HG02840 (cell line): ENCODE measurements around the gene ZNF219.

Source experiments
- ATAC-seq: cut with Tn5 transposase; IDR thresholded peaks from one replicate; pipeline ENCODE4 v1.9.1; 2021; ENCODE audit warnings: mild to moderate bottlenecking, moderate library complexity, moderate number of reproducible peaks; ENCODE audit not compliant: unreplicated experiment, low FRiP score

The ZNF219 gene

DNA sequence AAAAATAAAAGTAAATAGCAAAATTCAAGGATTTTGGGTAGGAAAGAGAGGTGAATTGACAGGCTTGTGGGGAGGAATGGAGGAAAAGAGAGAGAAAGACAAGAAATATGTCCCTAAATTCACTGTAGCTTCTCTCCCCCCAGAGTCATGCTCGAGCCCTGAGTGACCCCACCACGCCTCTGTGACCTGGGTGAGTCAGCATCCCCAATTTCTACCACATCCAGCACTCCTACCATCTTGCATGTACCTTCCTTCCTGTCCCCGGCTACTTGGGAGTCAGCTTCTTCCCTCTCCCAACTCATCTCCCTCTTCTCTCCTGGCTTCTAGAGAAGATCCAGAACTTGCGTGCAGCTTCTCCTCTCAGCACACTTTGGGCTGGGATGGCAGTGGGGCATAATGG is 9.8 kb downstream of the ZNF219 start:
- ATAC-seq, result no peak

DNA sequence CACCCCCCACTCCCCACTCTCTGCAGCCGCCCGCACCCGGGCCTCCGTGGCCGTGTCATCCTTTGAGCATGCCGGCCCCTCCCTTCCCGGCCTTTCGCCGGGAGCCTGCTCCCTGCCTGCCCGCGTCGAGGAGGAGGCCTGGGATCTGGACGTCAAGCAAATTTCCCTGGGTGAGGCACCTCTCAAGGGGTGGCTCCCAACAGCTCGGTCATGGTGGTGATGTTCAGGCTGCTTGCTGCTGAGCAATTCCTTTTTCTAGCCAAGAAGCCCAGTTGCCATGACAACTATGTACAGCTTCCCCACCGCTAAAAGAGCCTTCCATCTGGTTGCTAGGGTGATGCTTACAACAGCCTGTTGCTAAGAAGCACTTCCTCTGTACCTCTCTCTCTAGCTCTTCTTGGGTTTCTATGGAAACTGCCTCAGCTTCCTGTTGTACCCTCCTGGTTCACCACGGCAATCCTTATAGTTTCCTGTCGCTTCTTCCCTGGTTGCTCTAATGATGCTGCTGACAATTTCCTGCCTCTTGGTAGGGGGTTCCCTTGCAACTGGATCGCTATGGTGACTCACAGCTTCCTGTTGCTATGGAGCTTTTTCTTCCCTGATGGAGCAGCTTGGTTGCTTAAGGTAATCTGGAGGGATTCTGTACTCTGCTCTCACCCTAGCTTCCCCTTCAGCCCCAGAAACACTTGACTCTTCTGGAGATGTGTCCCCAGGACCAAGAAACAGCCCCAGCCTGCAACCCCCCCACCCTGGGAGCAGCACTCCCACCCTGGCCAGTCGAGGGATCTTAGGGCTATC is 11.0 kb downstream of the ZNF219 start:
- no peak for ATAC-seq

DNA sequence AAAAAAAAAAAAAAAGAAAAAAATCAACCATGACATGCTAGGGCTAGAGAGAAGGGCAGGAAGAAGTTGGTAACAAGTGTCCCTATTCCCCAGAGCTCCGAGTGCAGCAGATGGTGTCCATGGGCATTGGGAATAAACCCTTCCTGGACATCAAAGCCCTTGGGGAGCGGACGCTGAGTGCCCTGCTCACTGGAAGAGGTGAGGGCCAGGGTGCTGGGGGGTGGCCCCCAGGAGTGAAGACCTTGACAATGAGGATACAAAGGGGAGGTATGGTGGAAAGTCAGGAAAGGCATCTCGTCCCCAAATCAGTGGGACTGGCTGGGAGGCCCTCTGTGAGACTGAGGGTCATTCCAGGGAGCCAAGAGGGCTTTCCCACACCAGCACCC is 11.6 kb downstream of the ZNF219 start:
- no peak for ATAC-seq

DNA sequence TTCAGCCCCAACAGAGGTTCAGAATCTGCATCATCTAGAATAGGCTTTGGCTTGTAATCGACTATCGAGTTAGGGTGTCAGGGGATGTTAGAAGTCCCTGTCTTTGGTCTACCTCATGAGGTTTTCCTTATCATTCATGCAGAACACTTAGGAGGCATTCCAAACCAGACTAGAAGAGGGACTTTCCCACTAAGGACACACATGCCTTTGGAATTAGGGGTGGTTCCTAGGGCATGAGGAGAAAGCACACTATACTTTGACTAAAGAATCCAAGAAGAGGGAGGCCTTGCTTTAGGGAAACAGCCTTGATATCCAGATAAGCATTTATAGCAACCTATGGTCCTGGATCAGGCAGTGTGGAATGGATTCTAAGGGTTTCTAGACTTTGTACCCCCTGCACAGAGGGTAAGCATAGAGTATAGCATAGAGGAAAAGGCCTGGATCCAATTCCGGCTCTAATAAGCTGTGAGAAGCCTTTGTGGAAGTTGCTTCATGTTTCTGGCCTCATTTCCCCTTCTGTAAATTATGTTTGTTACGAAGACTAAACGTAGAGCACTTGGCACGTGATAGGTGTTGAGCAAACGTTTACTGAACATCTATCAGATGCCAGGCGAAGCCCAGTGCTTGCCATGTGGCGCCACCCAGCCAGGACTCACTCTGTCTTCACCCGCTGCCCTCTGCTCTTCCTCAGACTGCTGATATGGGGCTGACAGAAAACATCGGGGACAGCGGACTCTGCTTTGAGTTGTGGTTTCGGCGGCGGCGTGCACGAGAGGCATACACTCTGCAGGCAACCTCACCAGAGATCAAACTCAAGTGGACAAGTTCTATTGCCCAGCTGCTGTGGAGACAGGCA is 13.2 kb downstream of the ZNF219 start:
- ATAC-seq, result no peak

DNA sequence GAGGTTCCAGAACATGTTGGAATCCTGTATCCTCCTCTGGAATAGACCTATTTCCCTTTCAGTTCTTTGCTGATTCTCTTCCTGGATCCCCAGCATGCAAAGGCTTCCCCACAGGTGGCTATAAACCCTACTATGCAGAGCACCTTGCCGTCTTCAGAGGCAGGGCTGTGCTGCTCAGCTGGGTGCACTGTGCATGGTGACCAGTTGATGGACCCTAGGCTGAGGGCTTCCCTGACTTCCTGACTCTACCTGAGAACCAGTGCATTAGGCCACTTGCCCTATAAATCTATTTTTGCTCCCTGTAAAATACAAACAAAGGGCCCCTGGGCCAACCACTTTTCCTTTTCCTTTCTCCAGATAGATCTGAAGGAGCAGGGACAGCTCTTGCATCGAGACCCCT is 14.1 kb downstream of the ZNF219 start:
- ATAC-seq, result no peak

DNA sequence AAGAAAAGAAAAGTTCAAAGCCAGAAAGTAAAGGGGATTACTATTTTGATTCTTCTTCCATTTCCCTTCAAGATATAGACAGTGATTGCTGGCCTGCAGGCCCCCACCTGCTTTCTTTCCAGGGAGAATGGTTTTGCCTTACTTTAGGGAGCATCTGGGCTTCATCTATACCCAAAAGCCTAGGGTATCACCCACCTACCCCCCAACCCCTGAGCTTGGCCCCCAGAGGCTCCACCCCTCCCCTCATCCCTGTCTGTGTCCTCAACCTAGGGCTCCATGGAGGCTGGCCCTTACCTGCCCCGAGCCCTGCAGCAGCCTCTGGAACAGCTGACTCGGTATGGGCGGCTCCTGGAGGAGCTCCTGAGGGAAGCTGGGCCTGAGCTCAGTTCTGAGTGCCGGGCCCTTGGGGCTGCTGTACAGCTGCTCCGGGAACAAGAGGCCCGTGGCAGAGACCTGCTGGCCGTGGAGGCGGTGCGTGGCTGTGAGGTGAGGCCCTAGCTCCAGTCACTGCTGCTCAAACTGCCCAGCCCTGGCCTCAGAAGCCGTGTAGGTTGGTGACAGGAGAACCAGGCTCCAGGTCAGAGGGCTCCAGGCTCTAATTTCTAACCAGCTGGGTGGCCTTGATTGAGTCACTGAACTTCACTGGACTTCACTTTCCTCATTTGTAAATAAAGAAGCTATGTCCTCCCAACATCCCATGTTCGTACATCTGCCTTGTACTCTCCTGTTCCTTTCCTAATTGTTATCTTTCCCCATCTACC is 14.7 kb downstream of the ZNF219 start:
- no peak for ATAC-seq

- no peak for ATAC-seq
Measured at GRCh38 chr14:21081521-21082142, 16.8 kb downstream of the ZNF219 start.

DNA sequence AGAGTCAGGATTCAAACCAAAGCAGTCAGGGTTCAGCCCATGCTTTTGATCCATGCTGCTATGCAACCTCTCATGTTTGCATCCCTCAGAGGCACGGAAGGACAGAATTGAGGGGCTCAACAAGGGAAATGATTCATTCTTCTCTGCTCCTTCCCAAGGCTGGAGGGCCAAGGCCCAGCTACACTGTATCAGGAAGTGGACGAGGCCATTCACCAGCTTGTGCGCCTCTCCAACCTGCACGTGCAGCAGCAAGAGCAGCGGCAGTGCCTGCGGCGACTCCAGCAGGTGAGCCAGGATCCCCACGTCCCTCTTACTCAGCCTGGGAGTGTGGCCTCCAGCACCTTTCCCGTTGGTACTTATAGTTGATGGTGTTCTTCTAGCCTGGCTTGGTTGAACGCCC is 19.7 kb downstream of the ZNF219 start:
- no peak for ATAC-seq

DNA sequence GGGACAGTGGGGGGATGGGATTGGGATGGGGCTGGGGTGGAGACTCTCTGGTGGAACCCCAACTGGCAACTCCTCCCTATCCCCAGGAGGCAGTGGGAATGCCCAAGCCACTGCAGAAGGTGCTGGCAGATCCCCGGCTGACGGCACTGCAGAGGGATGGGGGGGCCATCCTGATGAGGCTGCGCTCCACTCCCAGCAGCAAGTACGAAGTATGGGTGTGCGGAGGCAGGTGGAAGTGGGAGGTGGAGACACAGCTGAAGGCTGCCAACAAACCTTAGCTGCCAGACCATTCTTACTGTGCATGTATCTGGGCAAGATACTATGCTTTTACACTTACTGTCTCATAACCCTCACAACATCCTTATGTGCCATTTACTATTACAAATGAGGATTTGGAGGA is 20.2 kb downstream of the ZNF219 start:
- ATAC-seq, result no peak

GRCh38 chr14:21077672-21078071 is 20.8 kb downstream of the ZNF219 start:
- ATAC-seq, result no peak

GRCh38 chr14:21075719-21076437 is 22.6 kb downstream of the ZNF219 start:
- no peak for ATAC-seq

DNA sequence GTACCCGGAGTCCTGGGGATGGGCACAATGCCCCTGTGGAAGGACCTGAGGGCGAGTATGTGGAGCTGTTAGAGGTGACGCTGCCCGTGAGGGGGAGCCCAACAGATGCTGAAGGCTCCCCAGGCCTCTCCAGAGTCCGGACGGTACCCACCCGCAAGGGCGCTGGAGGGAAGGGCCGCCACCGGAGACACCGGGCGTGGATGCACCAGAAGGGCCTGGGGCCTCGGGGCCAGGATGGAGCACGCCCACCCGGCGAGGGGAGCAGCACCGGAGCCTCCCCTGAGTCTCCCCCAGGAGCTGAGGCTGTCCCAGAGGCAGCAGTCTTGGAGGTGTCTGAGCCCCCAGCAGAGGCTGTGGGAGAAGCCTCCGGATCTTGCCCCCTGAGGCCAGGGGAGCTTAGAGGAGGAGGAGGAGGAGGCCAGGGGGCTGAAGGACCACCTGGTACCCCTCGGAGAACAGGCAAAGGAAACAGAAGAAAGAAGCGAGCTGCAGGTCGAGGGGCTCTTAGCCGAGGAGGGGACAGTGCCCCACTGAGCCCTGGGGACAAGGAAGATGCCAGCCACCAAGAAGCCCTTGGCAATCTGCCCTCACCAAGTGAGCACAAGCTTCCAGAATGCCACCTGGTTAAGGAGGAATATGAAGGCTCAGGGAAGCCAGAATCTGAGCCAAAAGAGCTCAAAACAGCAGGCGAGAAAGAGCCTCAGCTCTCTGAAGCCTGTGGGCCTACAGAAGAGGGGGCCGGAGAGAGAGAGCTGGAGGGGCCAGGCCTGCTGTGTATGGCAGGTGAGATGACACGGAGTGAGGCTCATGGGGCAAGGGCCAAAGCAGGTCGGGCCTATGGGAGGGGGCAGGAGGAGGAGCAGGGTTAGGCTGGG is 23.8 kb downstream of the ZNF219 start:
- no peak for ATAC-seq

DNA sequence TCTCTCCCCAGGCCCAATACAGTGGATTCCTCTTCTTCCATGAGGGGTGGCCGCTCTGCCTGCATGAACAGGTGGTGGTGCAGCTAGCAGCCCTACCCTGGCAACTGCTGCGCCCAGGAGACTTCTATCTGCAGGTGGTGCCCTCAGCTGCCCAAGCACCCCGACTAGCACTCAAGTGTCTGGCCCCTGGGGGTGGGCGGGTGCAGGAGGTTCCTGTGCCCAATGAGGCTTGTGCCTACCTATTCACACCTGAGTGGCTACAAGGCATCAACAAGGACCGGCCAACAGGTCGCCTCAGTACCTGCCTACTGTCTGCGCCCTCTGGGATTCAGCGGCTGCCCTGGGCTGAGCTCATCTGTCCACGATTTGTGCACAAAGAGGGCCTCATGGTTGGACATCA is 24.5 kb downstream of the ZNF219 start:
- ATAC-seq, result no peak

- no peak for ATAC-seq
Measured at GRCh38 chr14:21072781-21073339, 25.6 kb downstream of the ZNF219 start.

GRCh38 chr14:21072031-21072473 is 26.4 kb downstream of the ZNF219 start:
- ATAC-seq, result no peak

DNA sequence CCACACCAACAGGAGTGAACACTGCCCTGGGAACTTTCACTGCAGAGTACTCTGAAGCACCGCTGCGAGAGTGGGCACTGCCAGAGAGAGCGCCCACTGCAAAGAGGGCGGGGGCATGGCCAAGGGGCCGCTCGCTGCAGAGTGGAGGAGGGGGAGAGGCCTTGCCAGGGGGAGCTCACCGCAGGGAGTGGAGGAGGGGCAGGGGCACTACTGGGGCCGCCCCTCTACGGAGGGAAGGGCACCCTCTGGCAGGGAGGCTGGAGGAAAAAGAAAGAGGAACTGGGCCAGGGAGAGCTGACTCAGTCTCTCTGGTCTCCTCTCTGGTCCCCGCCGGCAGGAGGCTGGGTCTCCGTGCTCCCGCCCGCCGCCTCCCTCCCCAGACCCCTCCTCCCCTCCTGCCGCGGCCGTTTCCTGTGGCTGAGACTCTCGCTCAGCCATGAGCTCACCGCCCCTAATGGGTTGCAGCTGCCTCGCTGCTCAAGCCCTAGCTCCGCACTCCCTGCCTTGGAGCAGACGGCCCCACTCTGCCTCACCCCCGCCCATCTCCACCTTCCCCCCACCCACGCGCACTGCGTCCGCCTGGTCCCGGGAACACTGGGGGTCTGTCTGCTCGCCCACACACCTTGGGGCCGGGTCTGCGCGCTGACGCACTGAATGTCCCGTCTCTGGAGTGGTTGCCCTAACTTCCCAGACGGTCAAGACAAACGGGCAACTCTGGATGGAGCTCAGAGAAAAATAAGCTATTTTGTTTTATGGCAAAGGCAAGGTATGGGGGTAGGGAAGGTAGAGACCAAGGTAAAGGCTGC is 27.0 kb downstream of the ZNF219 start:
- peak; percentile 56 for ATAC-seq

GRCh38 chr14:21070610-21071224 is 27.7 kb downstream of the ZNF219 start:
- ATAC-seq, result no peak
